HCT116 (cell line): ENCODE data around the gene TRPM6.

Experiments
- ATF3 ChIP-seq: IDR thresholded peaks from 2 replicates; pipeline ENCODE4 v1.6.1; 2012
- CEBPB ChIP-seq: IDR thresholded peaks from 2 replicates; pipeline ENCODE4 v1.6.1; 2012; ENCODE audit warnings: low read depth
- CTCF ChIP-seq, 3 experiments: fragments of 200-600 bp in 1 of 3; sonication (generic) in 1 of 3; IDR thresholded peaks in 2 of 3; conservative IDR thresholded peaks in 1 of 3; 2 replicates each; pipeline ENCODE4 v1.5.1; 2012 to 2017; ENCODE audit warnings: low read depth in 2 of 3, low read length in 2 of 3, antibody characterized with exemption in 1 of 3, borderline replicate concordance in 1 of 3, control low read depth in 1 of 3, mild to moderate bottlenecking in 1 of 3, mixed read lengths in 1 of 3, mixed run types in 1 of 3, moderate library complexity in 1 of 3; ENCODE audit not compliant: insufficient read depth in 1 of 3
- EZH2 ChIP-seq: fragments of 200-600 bp; sonication (generic); IDR thresholded peaks from 2 replicates; pipeline ENCODE4 v1.6.1; 2017; ENCODE audit warnings: antibody characterized with exemption, mixed run types
- POLR2A ChIP-seq: IDR thresholded peaks from 2 replicates; pipeline ENCODE4 v1.7.0; 2011; ENCODE audit warnings: borderline replicate concordance; ENCODE audit not compliant: insufficient read depth, insufficient read length; ENCODE audit errors: extremely low read depth
- POLR2AphosphoS5 ChIP-seq: IDR thresholded peaks from 2 replicates; pipeline ENCODE4 v1.6.1; 2011; ENCODE audit warnings: mild to moderate bottlenecking, low read depth, low read length, moderate library complexity
- REST ChIP-seq: IDR thresholded peaks from 2 replicates; pipeline ENCODE4 v1.6.1; 2012; ENCODE audit warnings: low read depth
- SIN3A ChIP-seq: IDR thresholded peaks from 2 replicates; pipeline ENCODE4 v1.6.1; 2012; ENCODE audit warnings: low read depth
- SP1 ChIP-seq: IDR thresholded peaks from 2 replicates; pipeline ENCODE4 v1.6.1; 2012; ENCODE audit warnings: low read depth
- YY1 ChIP-seq: IDR thresholded peaks from 2 replicates; pipeline ENCODE4 v1.6.1; 2011; ENCODE audit warnings: low read length, low read depth, moderate library complexity, mild to moderate bottlenecking; ENCODE audit not compliant: insufficient replicate concordance; ENCODE audit errors: extremely low read depth
- TF ChIP-seq, protein P1 (sequence below): IDR thresholded peaks from 2 replicates; pipeline ENCODE4 v1.6.1; 2012

DNA sequence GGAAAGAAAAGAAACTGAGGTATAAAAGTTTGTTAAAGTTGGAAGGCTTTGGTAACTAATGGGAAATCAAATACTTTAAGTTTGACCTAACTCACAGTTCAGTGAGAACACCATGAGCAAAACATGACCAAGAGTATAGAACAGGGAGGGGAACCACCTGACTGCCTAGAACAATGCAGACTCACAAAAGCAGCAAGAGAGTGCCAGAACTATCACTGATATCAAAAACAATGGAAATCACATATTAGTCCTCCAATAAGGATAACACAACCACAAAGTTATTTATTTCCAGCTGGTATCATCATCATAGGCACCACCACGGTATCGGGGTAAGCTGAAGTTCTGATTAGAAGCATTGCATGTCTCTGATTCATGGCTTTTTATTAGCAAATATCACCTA lies 77.5 kb downstream of the TRPM6 start:
- no peak for TF ChIP-seq POLR2AphosphoS5
- no peak for TF ChIP-seq CTCF (IDR thresholded peaks at IDR 0.05 in 2 of 3, conservative IDR thresholded peaks at IDR 0.05 in 1 of 3; ENCODE audit: borderline replicate concordance in 1 of 3, insufficient read depth in 1 of 3, low read depth in 2 of 3, low read length in 2 of 3)
- TF ChIP-seq, protein P1, sequence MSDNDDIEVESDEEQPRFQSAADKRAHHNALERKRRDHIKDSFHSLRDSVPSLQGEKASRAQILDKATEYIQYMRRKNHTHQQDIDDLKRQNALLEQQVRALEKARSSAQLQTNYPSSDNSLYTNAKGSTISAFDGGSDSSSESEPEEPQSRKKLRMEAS = no peak
- TF ChIP-seq EZH2 = no peak
- TF ChIP-seq SIN3A = no peak
- no peak for TF ChIP-seq REST
- no peak for TF ChIP-seq POLR2A
- no peak for TF ChIP-seq SP1
- TF ChIP-seq ATF3 = no peak
- TF ChIP-seq CEBPB = no peak
- no peak for TF ChIP-seq YY1
